Measurements from ENCODE around the gene GPN2. TPM values are rescaled to one million over a fixed set of nuclear protein-coding genes. Genes with fewer than 3 reads are reported as not detected.

GPN2 gene
- total and polyA plus RNA-seq, 11 donors: 7.6 to 27.4 (median 16.5) TPM

GRCh38 chr1:26856181-26856580 is 33.9 kb downstream of the GPN2 start:
- intact Hi-C loops (cut with DNase I): no loop called here
- 88 to 91% (median 91%) methylated on average over 10 to 11 of the region's 11 CpGs for WGBS, 4 donors
- peaks cover 0 to 70% (median 57%) of the 10 kb centered on the region in 9 donors for H3K36me3 ChIP-seq

GRCh38 chr1:26855636-26856035 is 34.4 kb downstream of the GPN2 start:
- no peak overlapping the region for H3K27ac ChIP-seq
- no peak for TF ChIP-seq POLR2A (IDR thresholded peaks at IDR 0.05)
- TF ChIP-seq CTCF (IDR thresholded peaks at IDR 0.05): no peak
- WGBS, 4 donors: 92 to 98% (median 94%) methylated on average over 4 of the region's 4 CpGs
- H3K27me3 ChIP-seq: no peaks in the 10 kb centered on the region
- ATAC-seq: no peak
- no peaks in the 10 kb centered on the region for H3K9me3 ChIP-seq
- H3K4me3 ChIP-seq: no peak overlapping the region
- intact Hi-C loops (cut with DNase I): no loop called here
- no peak for DNase-seq
- H3K4me1 ChIP-seq: peaks cover 0 to 6% (median 0%) of the 10 kb centered on the region in 12 donors
- peaks cover 0 to 75% (median 63%) of the 10 kb centered on the region in 9 donors for H3K36me3 ChIP-seq

More at GRCh38 chr1:26856181-26856580, 33.9 kb downstream of the GPN2 start:
- no peaks in the 10 kb centered on the region for H3K27me3 ChIP-seq
- no peaks in the 10 kb centered on the region for H3K9me3 ChIP-seq
- no peak overlapping the region for H3K4me3 ChIP-seq
- H3K27ac ChIP-seq: no peak overlapping the region
- no peak for ATAC-seq
- DNase-seq: no peak
- TF ChIP-seq CTCF (IDR thresholded peaks at IDR 0.05) (no peak), POLR2A (IDR thresholded peaks at IDR 0.05) (no peak)
- H3K4me1 ChIP-seq: peaks cover 0 to 6% (median 0%) of the 10 kb centered on the region in 12 donors

GRCh38 chr1:26854906-26855305 is 35.2 kb downstream of the GPN2 start:
- TF ChIP-seq CTCF (IDR thresholded peaks at IDR 0.05) (no peak), POLR2A (IDR thresholded peaks at IDR 0.05) (no peak)
- DNase-seq (no peak), ATAC-seq (no peak)
- H3K4me1 ChIP-seq: peaks cover 0 to 6% (median 0%) of the 10 kb centered on the region in 12 donors
- H3K27ac ChIP-seq: no peak overlapping the region
- no peak overlapping the region for H3K4me3 ChIP-seq
- H3K9me3 ChIP-seq: no peaks in the 10 kb centered on the region
- WGBS, 4 donors: 86 to 96% (median 90%) methylated on average over 5 of the region's 5 CpGs
- peaks cover 0 to 82% (median 70%) of the 10 kb centered on the region in 9 donors for H3K36me3 ChIP-seq
- intact Hi-C loops (cut with DNase I): no loop called here
- no peaks in the 10 kb centered on the region for H3K27me3 ChIP-seq

- TF ChIP-seq POLR2A (IDR thresholded peaks at IDR 0.05) (no peak), CTCF (IDR thresholded peaks at IDR 0.05) (no peak)
- Histone ChIP-seq H3K9me3 (no peaks in the 10 kb centered on the region), H3K4me3 (no peak overlapping the region), H3K4me1 (peaks cover 0 to 6% (median 0%) of the 10 kb centered on the region in 12 donors), H3K27ac (no peak overlapping the region), H3K36me3 (peaks cover 0 to 95% (median 83%) of the 10 kb centered on the region in 9 donors), H3K27me3 (no peaks in the 10 kb centered on the region)
- DNase-seq (no peak), ATAC-seq (no peak)
- intact Hi-C loops (cut with DNase I): loop anchor here in 8 of 10 donors (1.0 to 2.0 kb wide), 3 partner anchors 23 to 25 kb away; no protein-coding TSS in a partner anchor
- WGBS, 4 donors: 96 to 97% (median 96%) methylated on average over 10 of the region's 10 CpGs
Observed at GRCh38 chr1:26853600-26853999, 36.5 kb downstream of the GPN2 start.
